Measurements from ENCODE around the gene BABAM2.
"Not testable (repeated sequence)": the region's sequence is repeated elsewhere in the genome, so short reads cannot be mapped to it uniquely, and the experiment has no call there.

The BABAM2 gene

DNA sequence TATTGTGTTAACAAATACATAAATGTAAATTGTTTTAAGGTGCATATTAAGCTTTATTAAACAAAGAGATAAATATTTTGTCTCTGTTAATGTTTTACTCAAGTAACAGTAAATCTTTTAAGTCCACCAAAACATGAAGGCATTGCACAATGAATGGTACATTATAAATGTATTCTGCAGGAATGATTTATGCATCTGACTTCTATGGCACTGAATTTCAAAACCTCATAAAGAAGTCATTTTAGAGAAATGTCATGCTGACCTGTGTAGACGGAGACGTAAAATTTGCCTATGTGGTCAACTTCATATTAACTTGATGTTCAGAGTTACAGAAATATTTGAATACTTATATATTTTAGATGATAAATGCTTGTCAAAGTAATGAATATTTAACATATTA, 194.7 kb downstream of the BABAM2 start:
- no peak for DNase-seq

DNA sequence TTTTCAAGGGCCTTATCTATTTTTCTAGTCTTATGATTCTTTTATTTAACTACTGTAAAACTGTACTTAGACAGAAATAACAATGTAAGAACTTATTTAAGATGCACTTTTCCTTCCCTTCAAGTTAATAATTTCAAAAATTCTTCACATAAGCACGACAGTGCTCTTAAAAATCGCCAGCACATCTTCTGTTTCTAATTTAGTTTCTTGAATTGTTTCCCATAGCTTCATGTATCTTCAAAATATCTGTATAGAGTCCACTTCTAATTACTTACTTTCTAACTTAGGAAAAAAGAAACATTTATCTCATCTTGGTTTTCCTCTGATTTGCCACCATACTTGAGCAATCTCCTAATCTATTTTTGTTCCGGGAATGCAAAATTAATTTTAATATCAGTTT, 196.1 kb downstream of the BABAM2 start:
- no peak for DNase-seq

DNA sequence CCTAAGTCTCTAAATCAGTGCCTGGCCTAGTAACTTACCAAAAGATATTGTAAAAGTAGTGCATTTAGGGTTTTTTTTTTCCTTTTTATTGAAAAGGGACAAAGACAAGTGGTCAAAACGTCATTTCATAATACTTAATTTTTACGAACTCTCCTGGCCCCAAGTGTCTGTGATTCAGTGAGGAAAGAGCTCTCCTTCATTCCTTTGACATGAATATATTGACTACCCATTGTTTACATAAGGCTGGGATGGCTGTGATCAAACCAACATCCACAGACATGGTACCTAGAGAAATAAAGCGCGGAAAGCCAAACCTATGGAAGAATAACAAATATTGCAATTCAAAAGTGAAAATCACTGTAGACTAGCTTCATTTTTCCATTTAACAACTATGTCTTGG, 198.4 kb downstream of the BABAM2 start:
- no peak for DNase-seq

DNA sequence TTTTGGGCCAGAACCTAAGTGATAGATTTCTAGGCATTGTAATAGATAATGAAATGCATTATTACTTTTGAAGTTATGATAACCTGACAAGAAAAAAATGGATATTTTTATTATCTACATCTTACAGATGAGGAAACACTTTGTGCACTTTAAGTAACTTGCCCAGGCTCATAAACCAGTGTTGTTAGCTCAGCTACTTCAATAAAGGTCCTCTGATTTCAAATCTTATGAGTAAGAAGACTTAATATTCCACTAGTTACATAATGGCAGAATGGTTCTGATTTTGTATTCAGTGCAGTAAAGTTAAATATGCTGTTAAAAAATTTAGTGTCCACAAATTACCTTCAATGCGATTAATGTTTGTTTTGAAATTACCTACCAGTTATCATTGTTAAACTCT, 199.0 kb downstream of the BABAM2 start:
- no peak for DNase-seq

DNA sequence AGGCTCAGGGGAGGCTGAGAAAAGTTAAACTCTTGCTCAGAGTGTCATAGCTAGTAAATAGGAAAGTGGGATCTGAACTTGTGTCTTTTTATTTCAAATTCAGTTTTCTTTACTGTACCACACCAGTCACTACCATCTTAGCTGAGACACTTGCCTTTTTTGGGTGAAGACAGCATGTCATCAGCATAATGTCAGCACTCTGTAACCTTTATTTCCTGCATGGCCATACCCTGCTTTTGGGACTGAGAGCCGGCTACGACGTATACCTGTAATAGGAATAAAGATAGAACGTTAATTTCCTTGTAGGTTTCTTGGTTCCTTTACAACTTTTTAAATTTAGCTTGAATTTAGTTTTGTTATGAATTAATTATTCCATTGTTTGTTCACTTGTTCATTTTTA, 202.8 kb downstream of the BABAM2 start:
- no peak for DNase-seq

DNA sequence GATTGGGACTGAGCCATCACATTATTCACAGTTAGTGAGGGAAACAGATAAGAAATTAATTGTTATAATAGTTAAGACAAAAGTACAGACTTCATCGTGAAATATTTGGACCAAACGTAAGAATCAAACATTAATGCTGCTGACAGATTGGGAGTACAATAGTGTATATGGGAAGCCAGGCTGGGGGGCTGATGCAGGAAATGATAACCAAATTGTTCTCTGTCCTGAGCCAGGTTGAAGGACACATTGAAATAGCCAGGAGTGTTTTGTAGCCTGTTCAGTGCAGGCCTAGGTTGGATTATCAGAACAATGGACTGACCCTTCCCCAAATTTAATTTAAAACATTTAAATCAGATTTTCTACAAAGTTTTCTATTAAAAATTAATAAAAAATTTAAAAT, 203.2 kb downstream of the BABAM2 start:
- no peak for DNase-seq

DNA sequence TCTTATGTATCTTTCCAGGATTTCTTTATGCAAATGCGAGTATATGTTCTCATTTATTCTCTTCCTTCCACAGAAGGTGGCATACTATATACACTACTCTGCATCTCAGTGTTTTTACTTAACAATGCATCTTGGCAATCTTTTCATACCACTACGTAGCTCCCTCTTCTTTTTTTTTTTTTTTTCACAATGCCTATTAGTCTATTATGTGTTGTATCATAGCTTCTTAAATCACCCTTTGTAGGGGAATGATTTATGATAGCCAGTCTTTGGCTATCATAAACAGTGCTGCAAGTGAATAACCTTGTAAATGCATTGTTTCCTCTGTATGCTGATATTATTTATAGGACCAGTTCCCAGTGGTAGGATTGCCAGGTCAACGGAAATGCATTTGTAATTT, 204.2 kb downstream of the BABAM2 start:
- DNase-seq = no peak

DNA sequence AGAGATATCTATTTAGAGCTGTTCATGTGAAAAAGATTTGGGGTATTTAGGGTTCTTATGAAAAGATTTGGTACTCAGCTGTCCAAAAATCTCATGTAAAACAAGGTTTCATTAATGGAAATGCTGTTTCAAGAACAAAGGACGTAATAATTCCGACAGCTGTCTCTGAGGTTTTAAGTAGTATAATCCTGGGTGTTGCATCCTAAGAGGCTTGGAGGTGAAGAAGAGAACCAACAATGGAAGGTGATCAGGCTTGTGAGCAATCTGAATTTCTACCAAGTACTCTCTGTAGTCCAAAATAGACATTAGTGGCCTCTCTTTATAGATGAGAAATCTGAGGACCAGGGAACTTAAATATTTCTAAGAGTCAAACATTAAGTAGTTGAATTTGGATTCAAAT, 205.1 kb downstream of the BABAM2 start:
- DNase-seq = no peak

DNA sequence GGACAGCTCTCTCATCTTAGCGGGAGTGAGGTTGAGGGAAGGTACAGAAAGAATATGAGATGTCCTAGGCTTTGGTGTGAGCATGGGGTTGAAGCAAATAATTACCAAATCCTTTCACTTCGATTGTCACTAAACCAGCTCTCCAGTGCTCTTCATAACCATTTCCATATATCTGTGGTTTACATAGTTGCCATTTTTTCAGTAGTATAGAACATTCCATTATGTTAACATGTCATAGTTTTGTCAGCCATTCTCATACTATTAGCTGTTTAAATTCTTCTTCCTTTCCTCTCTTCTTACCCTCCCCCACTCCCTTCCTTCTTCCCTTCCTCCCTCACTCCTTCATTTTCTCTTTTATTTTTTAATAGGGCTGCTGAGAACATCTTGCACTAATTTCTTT, 205.9 kb downstream of the BABAM2 start:
- no peak for DNase-seq

DNA sequence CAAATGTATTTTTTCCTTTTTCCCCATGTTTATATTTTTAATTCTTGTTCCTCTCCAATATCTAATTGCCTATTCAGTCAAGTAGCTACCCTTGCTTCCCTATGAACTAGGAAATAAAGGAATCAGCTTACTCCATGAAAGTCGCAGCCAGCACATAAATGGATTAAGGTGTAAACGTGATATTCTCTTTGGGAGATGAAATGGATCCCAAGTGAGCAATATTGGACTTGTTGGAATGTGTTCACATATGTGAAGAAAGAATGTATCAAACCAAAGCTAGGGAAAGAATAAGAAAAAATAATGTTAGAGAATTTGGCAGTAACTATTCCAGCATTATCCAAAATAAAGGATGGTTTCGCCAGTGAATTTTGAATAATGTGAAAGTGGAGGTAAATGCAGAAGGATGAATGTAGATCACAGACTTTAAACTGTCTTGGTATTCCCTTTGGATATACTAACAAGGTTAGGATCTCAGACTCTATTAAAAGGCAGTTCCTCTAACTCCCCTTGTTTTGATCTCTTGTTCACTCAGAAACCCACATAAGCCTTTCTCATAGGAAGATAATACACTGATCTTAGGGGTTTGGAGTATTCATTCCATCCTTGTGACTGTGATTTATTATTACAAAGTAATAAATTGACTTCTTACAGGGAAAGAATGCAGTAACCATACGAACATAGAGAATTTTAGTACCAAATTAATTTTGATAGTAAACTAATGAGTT, 208.1 kb downstream of the BABAM2 start:
- no peak for DNase-seq

DNA sequence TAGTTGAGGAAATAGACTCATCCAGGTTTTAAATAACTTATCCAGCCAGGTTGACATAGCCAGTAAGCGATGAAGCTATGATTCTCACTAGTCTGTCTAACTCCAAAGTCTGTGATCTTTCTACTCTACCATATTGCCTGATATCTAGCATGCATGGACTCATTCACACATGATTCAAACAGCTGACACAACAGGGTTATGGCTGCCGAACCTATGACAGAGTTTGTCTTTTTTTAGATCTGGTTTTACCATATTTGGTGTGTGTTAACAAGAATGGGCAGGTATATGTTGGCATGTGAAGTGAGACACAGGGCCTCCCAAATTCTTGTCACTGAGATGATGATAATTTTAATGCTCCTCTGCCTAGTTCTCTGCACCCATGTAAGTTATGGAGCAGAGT, 210.6 kb downstream of the BABAM2 start:
- DNase-seq = no peak

DNA sequence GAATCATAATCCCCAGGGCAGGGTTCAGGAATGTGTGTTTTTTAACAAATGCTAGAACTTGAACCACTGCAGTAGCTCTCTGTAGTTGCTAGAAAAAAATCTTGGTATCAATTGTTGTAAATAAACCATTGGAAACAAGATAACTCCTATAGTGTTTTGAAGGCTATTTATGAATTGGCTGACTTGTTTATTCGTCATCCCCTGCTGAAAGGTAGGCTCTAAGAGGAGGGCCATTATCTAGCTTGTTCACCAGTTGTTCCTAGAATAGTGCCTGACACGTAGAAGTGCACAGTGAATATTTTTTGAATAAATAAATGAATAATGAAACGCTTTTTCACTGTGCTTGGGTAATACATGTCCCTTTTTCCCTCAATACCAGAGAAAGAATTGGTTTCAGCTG, 211.4 kb downstream of the BABAM2 start:
- no peak for DNase-seq

DNA sequence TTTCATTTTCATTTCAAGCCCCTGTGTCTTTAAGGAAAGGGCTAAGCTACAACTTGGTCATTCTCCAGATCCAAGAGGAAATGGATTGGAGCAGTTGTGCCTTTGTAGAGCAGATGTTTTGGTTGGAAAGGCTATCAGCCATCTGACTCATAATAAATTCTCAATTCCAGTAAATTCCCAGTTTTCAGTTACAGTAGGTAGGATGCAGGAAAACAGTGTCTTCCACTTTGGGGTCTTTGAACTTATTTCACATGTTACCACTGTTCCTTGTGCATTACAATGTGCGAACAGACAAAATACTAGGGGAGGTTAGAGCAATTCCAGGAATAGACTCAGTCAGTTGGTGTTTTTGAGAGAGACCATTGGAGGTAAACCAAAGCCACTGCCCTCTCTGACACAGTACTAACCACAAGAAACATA, 211.9 kb downstream of the BABAM2 start:
- DNase-seq = no peak

DNA sequence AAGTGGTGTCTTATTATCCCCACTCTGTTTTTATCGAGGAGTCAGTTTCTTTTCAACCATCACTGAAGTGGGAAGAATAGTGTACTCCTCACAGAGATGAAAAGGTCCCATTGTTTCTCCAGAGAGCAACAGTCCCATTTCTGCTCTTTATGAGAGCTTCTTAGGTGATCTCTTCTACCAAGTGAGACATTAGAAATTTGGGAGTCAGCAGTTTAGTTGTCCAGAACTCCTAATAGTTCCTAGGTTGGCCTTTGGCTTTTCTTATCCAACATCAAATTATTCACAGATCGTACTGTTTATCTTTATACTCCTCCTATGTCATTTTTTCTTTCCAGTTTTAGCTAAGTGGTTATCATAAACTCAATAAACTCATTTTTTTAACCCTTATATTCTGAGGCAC, 213.1 kb downstream of the BABAM2 start:
- DNase-seq = no peak

DNA sequence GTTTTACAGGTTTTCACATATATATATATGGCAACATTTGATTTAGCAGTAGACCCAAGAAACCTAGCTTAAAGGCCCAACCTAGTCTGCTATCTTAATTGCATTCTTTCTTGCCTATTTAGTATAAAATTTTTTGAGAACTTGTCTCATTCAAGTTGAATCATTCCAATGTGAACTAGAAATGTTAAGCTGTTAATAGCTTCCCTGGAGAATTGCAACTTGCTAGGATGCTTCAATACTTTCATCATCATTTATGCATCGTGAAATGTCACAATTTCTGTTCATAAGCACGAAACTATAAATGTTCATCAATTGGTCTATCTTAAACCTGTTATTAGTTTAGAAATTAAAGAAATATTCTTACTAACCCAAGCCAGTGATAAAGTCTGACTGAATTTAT, 217.6 kb downstream of the BABAM2 start:
- DNase-seq = no peak

DNA sequence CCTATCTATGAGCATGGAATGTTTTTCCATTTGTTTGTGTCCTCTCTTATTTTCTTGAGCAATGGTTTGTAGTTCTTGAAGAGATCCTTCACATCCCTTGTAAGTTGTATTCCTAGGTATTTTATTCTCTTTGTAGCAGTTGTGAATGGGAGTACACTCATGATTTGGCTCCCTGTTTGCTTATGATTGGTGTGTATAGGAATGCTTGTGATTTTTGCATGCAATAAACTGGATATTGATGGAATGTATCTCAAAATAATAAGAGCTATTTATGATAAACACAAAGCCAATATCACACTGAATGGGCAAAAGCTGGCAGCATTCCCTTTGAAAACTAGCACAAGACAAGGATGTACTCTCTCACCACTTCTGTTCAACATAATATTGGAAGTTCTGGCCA, 223.2 kb downstream of the BABAM2 start:
- DNase-seq = not testable (repeated sequence)

DNA sequence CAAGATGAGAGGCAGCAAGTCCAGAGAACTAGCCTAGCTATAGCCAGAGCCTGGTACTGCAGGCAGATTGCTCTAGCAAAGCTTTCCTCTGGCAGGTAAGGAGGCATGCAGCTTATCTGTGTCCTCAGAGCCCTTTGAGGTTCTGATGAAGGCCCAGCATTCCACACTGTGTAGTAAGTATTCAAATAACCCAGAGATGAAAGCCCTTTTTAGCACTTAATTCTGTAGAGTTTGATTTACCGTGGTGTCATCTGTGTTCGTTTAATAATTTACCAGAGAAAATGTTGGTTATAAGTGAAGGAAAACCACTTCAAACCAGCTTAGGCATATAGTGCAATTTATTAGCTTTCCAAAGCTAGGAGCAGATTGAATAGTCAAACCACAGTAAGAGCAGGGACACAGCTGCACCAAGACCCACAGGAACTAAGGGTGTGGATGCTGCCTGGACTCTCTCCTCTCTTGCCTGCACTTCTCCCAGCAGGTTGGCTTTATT, 226.6 kb downstream of the BABAM2 start:
- no peak for DNase-seq

DNA sequence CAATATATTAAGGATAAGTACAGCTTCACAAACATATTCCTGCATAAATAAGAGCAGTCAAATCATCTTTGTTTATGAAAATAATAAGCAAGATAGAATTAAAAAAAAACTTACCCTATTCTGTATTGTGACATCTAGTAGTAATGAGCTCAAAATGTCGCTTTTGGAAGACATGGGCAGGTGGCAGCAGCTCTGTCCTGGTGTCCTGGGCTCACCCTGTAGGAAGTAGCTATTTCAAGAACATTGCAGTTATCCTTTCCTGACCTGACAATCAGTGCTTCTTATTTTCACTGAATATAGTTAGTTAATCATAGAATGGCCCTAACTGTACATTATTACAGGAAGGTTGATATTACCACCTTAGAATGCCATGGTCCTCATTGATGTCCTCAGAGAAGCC, 229.1 kb downstream of the BABAM2 start:
- no peak for DNase-seq

DNA sequence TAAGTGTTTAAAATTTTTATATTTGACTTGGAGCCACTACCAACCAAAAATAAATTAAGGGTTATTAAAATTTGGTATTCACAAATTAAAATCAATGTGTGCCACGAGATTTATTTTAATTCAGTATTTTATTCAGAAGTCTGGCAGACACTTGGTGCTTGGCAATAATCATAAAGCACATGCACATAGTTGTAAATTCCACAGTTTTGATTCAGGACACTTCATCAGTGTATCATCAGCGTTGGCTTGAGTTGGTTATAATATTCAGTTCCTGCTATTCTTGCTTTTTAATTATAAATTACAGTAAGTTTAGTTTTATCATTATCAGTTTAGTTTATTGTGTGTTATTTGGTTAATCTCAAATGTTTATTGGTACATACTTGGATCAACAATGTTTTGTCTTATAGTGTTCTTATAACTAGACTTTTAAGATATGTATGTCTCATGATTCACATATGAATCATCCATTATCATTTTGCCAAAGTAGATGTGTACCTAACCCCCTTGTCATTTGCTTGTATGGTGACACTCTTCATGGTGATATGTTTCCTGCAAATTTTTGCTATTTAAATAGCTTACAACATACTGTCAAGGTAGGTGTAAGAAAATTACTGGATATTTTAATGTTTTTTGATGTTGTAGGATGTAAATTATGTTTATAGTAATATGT, 237.9 kb downstream of the BABAM2 start:
- no peak for DNase-seq

DNA sequence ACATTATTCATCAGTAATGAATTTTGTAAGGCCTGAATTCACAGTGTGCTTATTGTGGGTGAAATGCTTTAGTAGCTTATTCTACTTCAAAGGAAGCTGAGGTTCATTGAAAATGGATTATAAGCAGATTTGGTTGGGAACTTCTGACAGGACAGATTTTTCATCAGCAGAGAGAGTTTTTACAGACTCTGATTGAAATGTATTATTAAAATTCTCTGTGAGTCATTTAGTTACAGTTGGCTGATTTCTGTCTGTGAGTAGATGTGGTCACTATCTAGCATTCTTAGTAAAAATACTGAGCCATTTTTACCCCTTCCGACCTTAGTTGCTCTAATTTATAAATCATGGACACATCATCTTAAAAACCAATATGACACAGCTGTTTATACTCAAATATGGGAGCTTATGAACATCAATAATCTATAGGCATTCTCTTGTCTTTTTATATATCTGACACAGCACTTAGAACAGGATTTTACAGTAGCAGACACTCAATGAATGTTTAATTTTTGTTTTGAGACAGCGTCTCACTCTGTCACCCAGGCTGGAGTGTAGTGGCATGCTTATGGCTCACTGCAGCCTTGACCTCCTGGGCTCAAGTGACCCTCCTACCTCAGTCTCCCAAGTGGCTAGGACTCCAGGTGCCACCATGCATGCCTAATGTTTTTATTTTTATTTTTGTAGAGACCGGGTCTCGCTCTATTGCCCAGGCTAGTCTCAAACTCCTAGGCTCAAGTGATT, 239.6 kb downstream of the BABAM2 start:
- DNase-seq = no peak

DNA sequence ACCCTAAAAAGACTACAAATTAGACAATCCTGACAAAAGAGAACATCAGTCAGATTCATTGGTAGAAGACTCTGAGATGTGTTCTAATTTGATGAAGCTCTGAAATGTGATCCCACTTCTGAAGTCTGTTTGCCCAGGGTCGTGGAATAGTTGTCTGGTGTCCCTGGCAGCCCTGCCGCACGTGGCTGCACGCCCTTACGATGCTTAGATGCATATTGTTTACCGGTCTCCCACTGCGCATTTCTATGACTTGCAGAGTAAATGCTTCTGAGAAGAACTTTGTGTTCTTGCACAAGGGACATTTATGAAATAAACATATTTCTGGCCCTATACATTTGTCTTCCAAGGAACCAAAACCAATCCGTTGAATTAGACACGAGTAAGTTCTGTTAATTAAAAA, 243.2 kb downstream of the BABAM2 start:
- no peak for DNase-seq

DNA sequence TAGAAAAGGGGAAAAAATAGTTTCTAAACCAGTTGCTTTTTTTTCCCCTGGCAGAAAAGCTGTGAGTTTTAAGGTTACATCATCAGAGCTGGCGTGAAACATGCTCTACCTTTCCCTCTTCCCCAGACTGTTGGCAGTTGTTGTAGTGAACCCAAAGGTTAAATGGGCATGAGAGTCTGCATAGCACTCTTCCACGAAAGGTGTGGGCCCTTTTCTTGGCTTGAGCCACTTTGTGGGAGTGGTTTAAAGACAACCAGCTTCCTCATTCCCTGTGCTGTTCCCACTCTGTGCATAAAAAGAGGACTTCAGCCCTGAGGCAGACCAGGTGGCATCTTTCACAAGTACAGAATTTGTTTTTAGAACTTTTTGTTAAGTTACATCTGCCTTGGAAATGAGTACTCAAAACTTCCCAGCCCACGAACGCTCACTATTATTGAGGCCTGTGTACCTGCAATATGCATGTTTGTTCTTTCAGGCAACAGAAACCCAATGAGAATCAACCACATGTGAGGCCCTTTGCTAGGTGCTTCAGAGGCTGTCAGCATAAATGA, 243.8 kb downstream of the BABAM2 start:
- no peak for DNase-seq

DNA sequence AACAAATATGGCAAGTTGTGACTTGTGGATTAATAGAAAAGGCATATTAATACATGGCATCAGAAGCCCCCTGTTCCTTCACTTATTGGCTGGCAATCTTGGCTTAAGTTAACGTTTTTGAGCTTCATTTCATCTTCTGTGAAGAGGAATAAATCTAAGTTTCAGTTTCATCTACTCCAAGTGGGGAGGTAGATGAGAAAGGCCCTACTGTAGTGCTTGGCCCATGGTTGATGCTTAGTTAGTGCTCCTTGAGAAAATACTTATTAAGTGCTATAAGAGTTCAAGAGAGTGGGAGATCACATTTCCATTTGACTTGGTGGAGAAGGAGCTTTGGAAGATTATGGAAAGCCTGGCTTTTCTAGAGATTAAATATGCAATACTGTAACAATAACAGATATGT, 244.3 kb downstream of the BABAM2 start:
- no peak for DNase-seq

DNA sequence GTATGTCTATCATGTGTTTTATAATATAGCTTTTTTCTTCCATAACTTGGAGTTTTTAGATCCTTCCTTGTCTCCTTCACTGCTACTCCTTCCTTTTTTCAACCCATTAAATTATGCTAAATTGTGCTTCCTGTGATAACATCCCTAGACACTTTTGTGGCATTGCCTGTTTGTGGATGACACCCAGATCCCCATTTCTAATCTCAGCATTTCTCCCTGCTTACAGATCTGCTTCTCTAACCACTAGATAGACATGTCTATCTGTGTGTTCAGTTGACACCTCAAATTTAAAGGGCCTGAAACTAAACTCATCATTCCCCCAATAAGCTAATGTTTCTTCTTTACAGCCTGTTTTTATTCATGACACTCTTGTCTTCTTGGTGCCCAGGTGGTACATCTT, 244.8 kb downstream of the BABAM2 start:
- DNase-seq = no peak

Data from activated CD4-positive, alpha-beta T cell treated with anti-CD3 and anti-CD28 coated beads for 4 hours (primary cell).